Choroid plexus epithelial cell (primary cell): ENCODE results near the gene SENP2.
"Not testable (repeated sequence)": the region's sequence is repeated elsewhere in the genome, so short reads cannot be mapped to it uniquely, and the experiment has no call there.

Experiments used
- DNase-seq: peaks from one replicate; pipeline ENCODE4 v3.0.0-alpha.2; 2010; ENCODE audit warnings: low read depth
- H3K4me3 ChIP-seq: 2 replicates; pipeline ENCODE4 v1.5.1; 2011; ENCODE audit warnings: low read depth, mild to moderate bottlenecking, control low read depth, low read length, moderate library complexity
- CTCF ChIP-seq: conservative IDR thresholded peaks from 2 replicates; pipeline ENCODE4 v1.5.1; 2011; ENCODE audit warnings: low read depth, mild to moderate bottlenecking, control low read depth, inconsistent platforms, low read length, moderate library complexity

Gene SENP2

DNA sequence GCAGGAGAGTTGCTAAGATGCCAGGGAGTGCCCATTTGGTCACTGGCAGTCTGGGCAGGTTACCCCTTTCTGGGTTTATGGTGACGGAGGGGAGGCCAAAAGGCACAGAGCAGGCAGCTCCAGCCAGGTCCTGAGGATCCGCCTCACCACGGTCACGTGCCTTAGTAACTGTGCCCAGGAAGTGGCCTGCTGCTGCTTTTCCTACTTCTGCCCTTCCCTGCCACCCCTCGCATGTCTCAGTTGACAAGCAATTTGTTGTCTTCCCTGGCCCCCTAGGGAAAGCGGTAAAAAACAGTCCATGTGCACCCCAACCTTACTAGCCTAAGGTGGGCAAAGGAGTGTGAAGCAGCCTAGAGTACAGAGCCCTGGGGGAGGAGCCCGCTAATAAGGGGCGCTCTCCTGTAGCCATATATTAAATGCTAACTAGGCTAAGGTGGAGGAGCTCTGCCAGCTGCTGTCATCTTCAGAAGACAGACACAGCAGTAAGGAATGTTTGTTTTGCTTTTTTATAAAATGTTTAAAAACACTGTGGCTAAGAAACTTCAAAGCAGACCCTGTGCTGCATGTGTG lies 24.6 kb upstream of the SENP2 start:
- no peak overlapping the region for H3K4me3 ChIP-seq
- no peak for TF ChIP-seq CTCF
- no peak for DNase-seq

DNA sequence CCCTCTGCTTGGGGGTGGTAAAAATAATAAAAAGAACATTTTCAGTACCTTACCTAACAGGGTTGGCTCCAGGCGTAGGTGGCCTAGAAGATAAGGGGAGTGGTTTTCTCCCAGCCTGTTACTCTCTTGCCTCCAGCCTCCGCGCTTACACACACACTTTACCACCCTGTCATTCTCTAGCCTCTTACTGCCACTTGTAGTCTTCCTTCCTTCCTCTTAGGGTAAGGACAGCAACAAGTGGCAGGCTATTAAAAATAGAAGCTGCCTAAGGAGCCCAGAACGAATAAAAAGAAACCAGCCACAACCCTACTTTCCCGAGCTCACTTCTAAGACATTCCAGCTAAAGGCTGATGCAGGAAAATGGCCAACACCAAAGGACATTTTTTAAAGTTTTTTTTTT lies 24.1 kb upstream of the SENP2 start:
- no peak for TF ChIP-seq CTCF
- no peak overlapping the region for H3K4me3 ChIP-seq
- no peak for DNase-seq

DNA sequence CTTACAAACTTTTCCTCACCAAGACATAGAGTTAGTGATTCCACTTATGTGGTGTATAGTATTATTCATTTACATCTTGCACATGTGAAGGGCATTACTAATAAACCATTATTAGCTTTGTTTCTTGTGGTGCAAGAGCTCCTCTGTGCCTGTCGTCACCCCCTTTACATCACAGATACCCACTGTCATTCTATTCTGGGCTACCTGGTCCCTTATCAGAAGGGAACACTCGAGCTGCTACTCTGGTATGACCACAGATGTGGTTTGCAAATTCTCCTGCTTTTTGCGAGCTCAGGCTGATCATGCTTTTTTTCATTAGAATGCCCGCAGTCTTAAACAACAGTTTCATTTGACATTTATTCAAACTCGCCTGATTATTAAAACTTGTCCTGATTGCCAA lies 13.9 kb upstream of the SENP2 start:
- TF ChIP-seq CTCF, result no peak
- no peak overlapping the region for H3K4me3 ChIP-seq

GRCh38 chr3:185575108-185575869 lies 10.8 kb upstream of the SENP2 start:
- peak; percentile 58 for TF ChIP-seq CTCF
- DNase-seq, result peak; percentile 69
- not testable (repeated sequence) for H3K4me3 ChIP-seq

More for the DNA sequence above, 13.9 kb upstream of the SENP2 start:
- no peak for DNase-seq

- no peak overlapping the region for H3K4me3 ChIP-seq
- no peak for DNase-seq
- no peak for TF ChIP-seq CTCF
Observed at GRCh38 chr3:185582236-185582635, 3.9 kb upstream of the SENP2 start.

DNA sequence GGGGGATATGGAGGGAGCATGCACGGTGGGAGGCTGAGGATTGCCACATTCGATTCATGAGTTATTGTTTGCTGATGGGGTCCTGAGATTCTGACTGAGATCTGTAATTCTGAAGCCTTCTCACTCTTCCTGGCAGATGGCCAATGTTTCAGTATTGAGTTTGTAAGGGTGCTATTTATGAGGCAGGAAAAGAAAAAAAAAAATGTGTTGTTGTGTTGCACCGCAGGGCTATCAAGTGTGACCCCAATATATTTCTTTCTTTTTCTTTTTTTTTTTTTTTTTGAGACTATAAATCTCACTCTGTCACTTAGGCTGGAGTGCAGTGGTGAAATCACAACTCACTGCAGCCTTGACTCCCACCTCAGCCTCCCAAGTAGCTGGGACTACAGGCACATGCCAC lies 3.2 kb upstream of the SENP2 start:
- no peak for TF ChIP-seq CTCF
- DNase-seq, result no peak
- no peak overlapping the region for H3K4me3 ChIP-seq

GRCh38 chr3:185583925-185584324 lies 2.2 kb upstream of the SENP2 start:
- TF ChIP-seq CTCF, result no peak
- no peak for DNase-seq

More at GRCh38 chr3:185583925-185584324, 2.2 kb upstream of the SENP2 start:
- no peak overlapping the region for H3K4me3 ChIP-seq
